ENCODE data around the gene JAGN1.
"Not testable (repeated sequence)": the region's sequence is repeated elsewhere in the genome, so short reads cannot be mapped to it uniquely, and the experiment has no call there.

Gene JAGN1

GRCh38 chr3:9867106-9867505 lies 23.3 kb upstream of the JAGN1 start:
- no peak for DNase-seq (ENCODE audit: low spot score)

- no peak for DNase-seq (ENCODE audit: low spot score)
Measured at GRCh38 chr3:9869955-9870354, 20.5 kb upstream of the JAGN1 start.

GRCh38 chr3:9870978-9871377 lies 19.4 kb upstream of the JAGN1 start:
- DNase-seq (ENCODE audit: low spot score), result no peak

GRCh38 chr3:9872067-9872466 lies 18.3 kb upstream of the JAGN1 start:
- DNase-seq (ENCODE audit: low spot score), result not testable (repeated sequence)

DNA sequence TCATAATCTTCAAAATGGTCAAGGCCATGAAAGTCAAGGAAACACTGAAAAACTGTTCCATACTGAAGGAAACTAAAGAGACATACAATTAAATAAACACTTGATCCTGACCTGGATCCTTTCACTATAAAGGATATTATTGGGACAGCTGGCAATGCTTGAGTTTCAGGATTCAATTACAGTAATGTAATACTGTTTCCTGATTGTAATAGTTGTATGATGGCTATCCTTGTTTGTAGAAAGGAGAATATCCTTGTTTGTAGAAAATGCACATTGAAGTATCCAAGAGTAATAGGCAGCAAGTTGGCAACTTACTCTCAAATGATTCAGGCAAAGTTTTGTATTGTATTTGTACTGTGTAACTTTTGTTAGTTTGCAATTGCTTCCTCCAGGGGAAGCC lies 15.0 kb upstream of the JAGN1 start:
- DNase-seq (ENCODE audit: low spot score), result no peak

GRCh38 chr3:9876255-9876654 lies 14.2 kb upstream of the JAGN1 start:
- DNase-seq (ENCODE audit: low spot score), result not testable (repeated sequence)

DNA sequence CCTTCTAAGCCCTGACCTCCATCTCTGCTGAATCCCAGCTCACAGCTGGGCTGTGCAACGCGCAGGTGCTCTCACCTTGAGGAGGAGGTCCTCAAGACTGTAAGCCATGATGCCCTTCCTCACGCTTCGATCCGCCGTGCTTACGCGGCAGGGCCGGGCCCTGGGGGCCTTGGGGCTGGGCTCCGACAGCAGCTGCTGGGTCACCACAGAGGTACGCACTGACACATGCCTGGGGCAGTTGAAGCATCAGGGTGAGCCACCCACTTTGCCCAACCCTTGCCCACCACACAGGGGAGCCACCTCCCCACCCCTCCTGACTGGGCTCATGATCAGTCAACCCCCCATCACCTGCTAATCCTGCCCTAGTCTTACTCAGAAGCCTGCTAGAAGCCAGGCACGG lies 13.4 kb upstream of the JAGN1 start:
- DNase-seq (ENCODE audit: low spot score), result no peak

- DNase-seq (ENCODE audit: low spot score), result peak; percentile 85
Measured at GRCh38 chr3:9878700-9879099, 11.7 kb upstream of the JAGN1 start.

DNA sequence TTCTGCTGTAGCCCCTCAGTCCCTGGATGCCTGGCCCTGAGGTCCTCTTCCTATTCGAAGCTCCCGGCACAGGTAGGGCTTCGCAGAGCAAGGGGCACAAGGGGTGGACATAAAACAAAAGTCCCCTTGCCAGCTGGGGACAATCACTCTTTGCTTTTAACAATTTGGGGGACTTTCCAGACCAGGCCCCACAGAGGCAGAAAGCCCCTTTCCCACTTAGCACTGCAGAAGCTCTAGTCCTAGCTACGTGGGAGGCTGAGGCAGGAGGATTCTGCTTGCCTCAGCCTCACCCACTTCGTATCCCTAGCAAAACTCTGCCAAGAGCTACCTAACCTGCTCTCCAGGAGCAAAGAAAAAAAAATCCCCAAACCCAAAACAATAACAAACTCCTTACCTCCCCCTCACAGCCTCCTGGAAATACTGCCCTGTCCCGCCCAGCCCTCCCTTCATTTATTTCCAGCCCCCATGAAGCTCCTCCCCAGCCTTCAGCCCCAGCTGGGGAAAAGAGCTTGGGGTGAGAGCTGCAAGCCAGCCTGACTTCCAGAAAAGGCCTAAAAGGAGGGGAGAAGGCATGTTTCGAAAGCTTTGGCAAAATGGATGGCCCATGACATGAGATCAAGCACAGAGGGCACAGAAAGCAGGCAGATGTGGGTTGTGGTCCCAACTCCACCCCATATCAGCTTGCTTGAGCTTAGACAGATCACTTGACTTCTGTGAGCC lies 10.4 kb upstream of the JAGN1 start, which contains the start of gene CIDEC:
Gene CIDEC, minus strand, starts transcription at position 424 of the 720 bp plus-strand sequence. CDS start 1,767 bp downstream, outside the sequence.
- DNase-seq (ENCODE audit: low spot score), result no peak

DNA sequence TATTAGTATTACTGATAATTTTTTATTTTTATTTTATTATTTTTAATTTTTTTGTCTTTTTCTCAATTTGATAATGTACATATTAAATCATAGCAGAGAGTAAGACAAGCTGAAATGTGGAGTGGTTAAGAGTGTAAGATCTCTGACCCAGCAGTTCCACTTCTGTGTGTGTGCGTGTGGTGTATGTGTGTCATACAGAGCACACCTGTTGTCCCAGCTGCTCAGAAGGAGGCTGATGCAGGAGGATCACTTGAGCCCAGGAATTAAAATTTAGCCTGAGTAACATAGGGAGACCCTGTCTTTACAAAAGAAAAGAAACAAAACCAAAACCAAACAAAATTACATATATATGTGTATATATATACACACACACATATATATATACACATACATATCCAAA lies 9.0 kb upstream of the JAGN1 start:
- DNase-seq (ENCODE audit: low spot score), result no peak

GRCh38 chr3:9883706-9884554 lies 6.5 kb upstream of the JAGN1 start:
- DNase-seq (ENCODE audit: low spot score), result no peak

DNA sequence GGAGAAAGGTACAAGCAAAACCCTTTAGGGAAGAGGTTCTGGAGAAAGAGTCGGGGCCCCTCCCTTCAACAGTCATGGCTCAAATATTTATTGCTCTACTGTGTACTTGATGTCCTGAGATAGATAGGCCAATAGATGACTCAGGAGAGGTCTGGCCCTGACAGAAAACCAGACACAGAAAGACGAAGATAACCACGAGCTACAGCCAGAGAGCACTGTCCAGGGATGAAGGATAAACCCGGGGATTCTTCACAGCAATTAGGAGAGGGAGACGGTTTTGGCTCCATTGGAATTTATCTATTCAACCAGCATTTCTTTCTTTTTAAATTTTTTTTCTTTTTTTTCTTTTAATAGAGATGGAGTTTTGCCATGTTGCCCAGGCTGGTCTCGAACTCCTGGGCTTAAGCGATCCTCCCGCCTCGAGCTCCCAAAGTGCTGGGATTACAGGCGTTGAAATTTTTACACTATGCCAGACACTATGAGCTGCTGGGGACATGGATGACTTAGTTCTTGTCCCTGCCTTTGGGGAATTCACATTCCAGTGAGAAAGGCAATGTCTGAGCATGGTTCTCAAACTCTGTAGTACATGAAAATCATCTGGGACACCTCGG lies 5.8 kb upstream of the JAGN1 start:
- DNase-seq (ENCODE audit: low spot score), result peak; percentile 45

DNA sequence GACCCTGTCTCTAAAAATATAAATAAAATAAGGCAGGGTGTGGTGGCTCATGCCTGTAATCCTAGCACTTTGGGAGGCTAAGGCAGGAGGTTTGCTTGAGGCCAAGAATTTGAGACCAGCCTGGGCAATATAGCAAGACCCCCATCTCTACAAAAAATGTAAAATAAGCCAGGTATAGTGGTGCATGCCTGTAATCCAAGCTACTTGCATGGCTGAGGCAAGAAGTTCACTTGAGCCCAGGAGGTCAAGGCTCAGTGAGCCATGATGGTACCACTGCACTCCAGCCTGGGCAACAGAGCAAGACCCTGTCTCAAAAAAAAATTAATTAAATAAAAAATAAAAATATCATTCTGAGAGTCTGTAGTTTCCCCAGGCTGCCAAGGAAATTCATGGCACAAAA lies 4.1 kb upstream of the JAGN1 start:
- DNase-seq (ENCODE audit: low spot score), result no peak

DNA sequence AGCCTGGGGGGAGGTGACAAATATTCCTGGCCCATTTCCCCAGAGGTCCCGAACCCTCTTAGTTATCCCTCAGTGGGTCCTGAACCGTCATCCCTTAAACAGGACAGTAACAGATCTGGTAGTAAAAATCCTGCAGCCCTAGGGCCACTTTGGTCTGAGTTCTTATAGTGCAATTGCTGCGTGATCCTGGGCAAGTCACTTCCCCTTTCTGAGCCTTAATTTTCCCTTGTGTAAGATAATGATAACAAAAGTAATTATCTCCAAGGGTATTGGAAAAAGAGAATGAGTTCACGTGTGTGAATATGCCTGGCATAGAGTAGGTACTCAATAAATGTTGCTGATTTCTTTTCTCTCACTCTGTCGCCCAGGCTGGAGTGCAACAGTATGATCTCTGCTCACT lies 2.9 kb upstream of the JAGN1 start:
- no peak for DNase-seq (ENCODE audit: low spot score)

DNA sequence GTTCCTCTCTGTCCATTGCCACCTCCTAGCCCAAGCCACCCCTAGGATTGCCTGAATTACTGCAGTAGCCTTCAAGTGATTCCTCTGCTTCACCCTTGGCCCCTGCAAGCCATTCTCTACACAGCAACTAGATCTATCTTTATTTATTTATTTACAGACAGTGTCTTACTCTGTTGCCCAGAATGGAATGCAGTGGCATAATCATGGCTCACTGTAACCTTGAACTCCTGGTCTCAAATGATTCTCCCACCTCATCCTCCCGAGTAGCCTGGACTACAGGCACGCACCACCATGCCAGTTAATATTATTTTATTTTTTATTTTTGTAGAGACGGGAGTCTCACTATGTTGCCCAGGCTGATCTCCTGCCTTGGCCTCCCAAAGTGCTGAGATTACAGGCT lies 1.9 kb upstream of the JAGN1 start:
- DNase-seq (ENCODE audit: low spot score), result no peak

DNA sequence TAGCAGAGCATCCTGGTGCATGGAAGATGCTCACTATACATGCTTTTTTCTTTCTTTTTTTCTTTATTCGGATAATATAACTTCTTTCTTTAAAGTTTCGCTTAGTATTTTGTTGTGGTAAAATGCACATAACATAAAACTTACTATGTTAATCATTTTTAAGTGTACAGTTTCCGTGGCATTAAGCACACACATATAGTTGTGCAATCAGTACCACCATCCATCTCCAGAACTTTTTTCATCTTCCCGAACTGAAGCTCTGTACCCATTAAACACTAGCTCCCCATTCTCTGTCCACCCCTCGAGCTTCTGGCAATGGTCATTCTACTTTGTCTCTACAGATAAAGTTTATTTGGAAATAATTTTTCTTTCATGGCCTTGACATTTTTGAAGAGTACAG lies 1.0 kb upstream of the JAGN1 start:
- DNase-seq (ENCODE audit: low spot score), result no peak

DNA sequence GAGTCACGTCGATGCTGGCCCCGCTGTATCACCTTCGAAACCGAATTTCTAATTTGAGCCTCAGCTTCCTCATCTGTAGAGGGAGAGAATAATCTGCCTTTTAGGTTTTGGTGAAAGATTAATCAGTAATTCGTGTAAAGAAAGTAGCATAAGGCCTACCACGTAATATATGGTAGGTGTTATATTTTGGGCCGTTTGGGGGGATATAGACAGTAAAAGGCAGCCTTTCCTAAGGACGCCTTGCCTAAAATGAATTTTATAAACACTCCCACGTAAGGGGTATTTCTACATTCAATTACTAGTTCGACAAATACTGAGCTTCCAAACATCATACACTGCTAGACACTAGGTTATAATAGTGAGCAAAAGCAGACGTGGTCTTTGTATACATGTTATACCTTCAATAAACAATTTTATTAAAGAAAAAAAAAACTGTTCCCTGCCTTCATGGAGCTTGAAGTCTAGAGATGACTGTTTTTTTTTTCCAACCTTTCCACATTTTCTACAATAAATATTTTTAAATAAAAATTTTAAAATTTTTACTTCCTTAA lies 737 bp downstream of the JAGN1 start:
- DNase-seq (ENCODE audit: low spot score), result no peak

GRCh38 chr3:9893739-9894138 lies 3.3 kb downstream of the JAGN1 start:
- DNase-seq (ENCODE audit: low spot score), result no peak

DNA sequence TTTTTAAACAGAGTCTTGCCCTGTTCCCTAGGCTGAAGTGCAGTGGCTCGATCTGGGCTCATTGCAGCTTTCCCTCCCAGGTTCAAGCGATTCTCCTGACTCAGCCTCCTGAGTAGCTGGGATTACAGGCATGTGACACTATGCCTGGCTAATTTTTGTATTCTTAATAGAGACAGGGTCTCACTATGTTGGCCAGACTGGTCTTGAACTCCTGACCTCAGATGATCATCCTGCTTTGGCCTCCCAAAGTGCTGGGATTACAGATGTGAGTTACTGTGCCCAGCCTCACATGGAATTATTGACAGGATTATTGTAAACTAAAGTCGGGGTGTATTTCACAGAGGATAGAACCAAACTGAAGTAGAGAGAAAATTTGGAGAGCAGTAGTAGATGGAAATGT lies 5.3 kb downstream of the JAGN1 start:
- DNase-seq (ENCODE audit: low spot score), result not testable (repeated sequence)

GRCh38 chr3:9896755-9897407 lies 6.5 kb downstream of the JAGN1 start:
- not testable (repeated sequence) for DNase-seq (ENCODE audit: low spot score)

DNA sequence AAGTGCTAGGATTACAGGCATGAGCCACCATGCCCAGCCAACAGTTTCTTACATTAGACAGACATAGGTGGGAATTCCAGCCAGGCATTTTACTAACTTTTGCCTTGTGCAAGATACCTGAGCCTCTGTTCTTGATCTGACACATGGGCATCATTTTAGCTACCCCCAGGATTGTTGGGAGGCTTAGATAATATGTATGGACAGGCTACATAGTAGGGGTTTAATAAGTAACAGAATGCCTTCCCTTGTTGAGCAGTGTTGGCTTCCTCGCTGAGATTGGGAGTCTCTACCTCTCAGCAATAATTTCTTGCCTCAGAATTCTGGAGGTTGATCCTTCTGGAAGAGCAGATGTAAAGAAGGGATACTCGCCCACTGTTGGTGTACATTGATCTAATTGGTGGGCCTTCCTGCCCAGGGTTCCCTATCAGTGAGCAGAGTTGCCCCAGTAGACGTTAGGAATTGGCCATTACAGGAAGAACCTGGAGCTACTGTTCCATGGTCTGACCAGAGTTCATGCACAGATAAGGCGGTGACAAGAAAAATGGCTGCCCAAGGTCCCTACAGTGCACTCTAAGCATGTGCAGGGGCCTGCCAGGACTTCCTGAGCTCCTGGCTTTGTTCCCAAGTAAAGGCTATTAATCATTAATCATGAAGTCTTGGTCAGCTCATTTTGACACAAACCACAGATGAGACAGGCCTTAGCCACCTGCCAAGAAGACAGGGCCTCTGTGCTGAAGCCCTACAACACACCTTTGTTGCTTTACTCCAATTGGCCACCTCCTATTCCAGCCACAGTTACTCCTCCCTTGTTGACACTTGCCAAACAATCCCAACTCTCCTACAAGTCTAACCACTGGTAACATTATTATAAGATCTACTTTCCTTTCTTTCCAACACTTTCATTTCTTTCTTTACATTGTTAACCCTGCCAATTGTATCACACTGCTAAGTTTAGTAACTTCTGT lies 7.3 kb downstream of the JAGN1 start:
- peak; percentile 85 for DNase-seq (ENCODE audit: low spot score)

Data from HuH-7.5 (cell line).